K562 (cell line): Measurements from ENCODE around the gene SENP1. TPM values are rescaled to one million over a fixed set of nuclear protein-coding genes. Genes with fewer than 3 reads are reported as not detected.
A peak's percentile ranks its signal among the peaks of the same experiment; 100 is the strongest.

Experiments used
- ATF7 ChIP-seq: fragments of 450-650 bp; IDR thresholded peaks from 2 replicates; pipeline ENCODE4 v1.7.1; 2014; ENCODE audit warnings: mild to moderate bottlenecking, moderate library complexity
- HLTF ChIP-seq: fragments of 450-650 bp; IDR thresholded peaks from 2 replicates; pipeline ENCODE4 v1.6.1; 2016
- HOXB6 ChIP-seq: fragments of 250-450 bp; sonication (Bioruptor Pico); IDR thresholded peaks from 2 replicates; pipeline ENCODE4 v1.5.1; 2022; ENCODE audit warnings: mild to moderate bottlenecking, borderline replicate concordance
- JUND ChIP-seq, 2 experiments: IDR thresholded peaks; 2 replicates in 1 of 2; 3 replicates in 1 of 2; pipeline ENCODE4 v1.6.1; 2011; ENCODE audit warnings: borderline replicate concordance in 2 of 2, low read depth in 2 of 2, low read length in 2 of 2, improper control_type of control experiment in 1 of 2, missing biosample characterization in 1 of 2, missing genetic modification characterization in 1 of 2, missing genetic modification reagents in 1 of 2
- MXI1 ChIP-seq: IDR thresholded peaks from 2 replicates; pipeline ENCODE4 v1.6.1; 2011; ENCODE audit warnings: low read depth, mild to moderate bottlenecking, improper control_type of control experiment, low read length
- PHF8 ChIP-seq: fragments of 200-600 bp; sonication (generic); IDR thresholded peaks from 2 replicates; pipeline ENCODE4 v1.6.1; 2012; ENCODE audit warnings: mixed run types, mild to moderate bottlenecking, inconsistent platforms, low read length, moderate library complexity, borderline replicate concordance
- POLR2B ChIP-seq: fragments of 450-650 bp; IDR thresholded peaks from 2 replicates; pipeline ENCODE4 v1.6.1; 2018; ENCODE audit warnings: low read depth; ENCODE audit not compliant: partially characterized antibody
- PTTG1 ChIP-seq: fragments of 450-650 bp; IDR thresholded peaks from 2 replicates; pipeline ENCODE4 v1.6.1; 2016; ENCODE audit warnings: low read depth, mild to moderate bottlenecking, missing genetic modification characterization, missing compliant biosample characterization
- RAD51 ChIP-seq: fragments of 450-650 bp; IDR thresholded peaks from 2 replicates; pipeline ENCODE4 v1.7.1; 2016; ENCODE audit warnings: low read depth, mild to moderate bottlenecking, borderline replicate concordance
- SIN3B ChIP-seq: fragments of 450-650 bp; IDR thresholded peaks from 2 replicates; pipeline ENCODE4 v1.6.1; 2017; ENCODE audit warnings: low read depth, mild to moderate bottlenecking, moderate library complexity
- SMAD1 ChIP-seq: fragments of 150-350 bp; IDR thresholded peaks from 2 replicates; pipeline ENCODE4 v1.6.1; 2014; ENCODE audit warnings: low read length, low read depth; ENCODE audit not compliant: partially characterized antibody
- TFAM ChIP-seq: fragments of 250-450 bp; sonication (Bioruptor Pico); conservative IDR thresholded peaks from 2 replicates; pipeline ENCODE4 v1.5.0; 2021; ENCODE audit warnings: mild to moderate bottlenecking, moderate library complexity
- XRCC5 ChIP-seq: fragments of 200-400 bp; formaldehyde crosslinking; IDR thresholded peaks from 2 replicates; pipeline ENCODE4 v1.6.1; 2017; ENCODE audit warnings: low read depth, mild to moderate bottlenecking, low read length
- ZBTB5 ChIP-seq: fragments of 450-650 bp; IDR thresholded peaks from 2 replicates; pipeline ENCODE4 v1.6.1; 2017; ENCODE audit warnings: antibody characterized with exemption
- ZNF121 ChIP-seq: sonication (generic); formaldehyde crosslinking; conservative IDR thresholded peaks from 2 replicates; pipeline ENCODE4 v1.8.0; 2022; ENCODE audit warnings: missing genetic modification reagents
- ZNF184 ChIP-seq: sonication (generic); formaldehyde crosslinking; IDR thresholded peaks from 2 replicates; pipeline ENCODE4 v1.5.0; 2020; ENCODE audit warnings: missing genetic modification reagents
- ZNF695 ChIP-seq: fragments of 450-650 bp; formaldehyde crosslinking; IDR thresholded peaks from 2 replicates; pipeline ENCODE4 v1.4.0; 2020; ENCODE audit warnings: mild to moderate bottlenecking, moderate library complexity
- polyA plus RNA-seq, 8 experiments: library from polyadenylated mRNA; depleted of rRNA in 4 of 8; stranded (reverse) in 5 of 8; unstranded in 3 of 8; fragments of >200 nt; fragmentation: Nextera tagmentation in 2 of 8; fragmentation: Illumina TruSeq in 1 of 8; extraction: Ambion mirVana in 2 of 8; extraction: Trizol in 1 of 8; gene quantifications; 2 replicates each; pipeline versions ENCODE4 v1.2.1 to v1.2.3, GENCODE V29; 2011 to 2014; ENCODE audit warnings: inconsistent platforms in 1 of 8, missing spikeins in 1 of 8
- total RNA-seq, 7 experiments: library from RNA; depleted of rRNA in 6 of 7; stranded (reverse); fragments of >200 nt in 6 of 7; fragmentation: Illumina TruSeq in 2 of 7; extraction: Trizol in 2 of 7; gene quantifications; 2 replicates each; pipeline versions ENCODE4 v1.2.1 to v1.2.3, GENCODE V29; 2011 to 2021; ENCODE audit warnings: low replicate concordance in 1 of 7
- TF ChIP-seq, protein P1 (sequence below): fragments of 450-650 bp; conservative IDR thresholded peaks from 2 replicates; pipeline ENCODE4 v1.6.1; 2016; ENCODE audit warnings: missing genetic modification characterization, low read depth, mild to moderate bottlenecking, control low read depth, missing compliant biosample characterization
- TF ChIP-seq, protein P2 (sequence below), 2 experiments: fragments of 150-350 bp in 1 of 2; IDR thresholded peaks; 2 replicates each; pipeline ENCODE4 v1.6.1; 2012 to 2016; ENCODE audit warnings: low read depth in 2 of 2, low read length in 2 of 2, mild to moderate bottlenecking in 1 of 2, moderate library complexity in 1 of 2

The SENP1 gene
- total and polyA plus RNA-seq, 9 of the 15 experiments (the other 6 are each of a cell fraction or from before 2014, with no cell fraction given): 15.5 to 59.0 (median 36.3) TPM

- no peak for TF ChIP-seq ZBTB5
- TF ChIP-seq HLTF: peak; percentile 88
- TF ChIP-seq MXI1: 0 out of 2 replicates have a peak, but pooled peaks have one; percentile 41
- TF ChIP-seq XRCC5: 0 out of 2 replicates have a peak, but pooled peaks have one; percentile 66
- TF ChIP-seq, protein P1, sequence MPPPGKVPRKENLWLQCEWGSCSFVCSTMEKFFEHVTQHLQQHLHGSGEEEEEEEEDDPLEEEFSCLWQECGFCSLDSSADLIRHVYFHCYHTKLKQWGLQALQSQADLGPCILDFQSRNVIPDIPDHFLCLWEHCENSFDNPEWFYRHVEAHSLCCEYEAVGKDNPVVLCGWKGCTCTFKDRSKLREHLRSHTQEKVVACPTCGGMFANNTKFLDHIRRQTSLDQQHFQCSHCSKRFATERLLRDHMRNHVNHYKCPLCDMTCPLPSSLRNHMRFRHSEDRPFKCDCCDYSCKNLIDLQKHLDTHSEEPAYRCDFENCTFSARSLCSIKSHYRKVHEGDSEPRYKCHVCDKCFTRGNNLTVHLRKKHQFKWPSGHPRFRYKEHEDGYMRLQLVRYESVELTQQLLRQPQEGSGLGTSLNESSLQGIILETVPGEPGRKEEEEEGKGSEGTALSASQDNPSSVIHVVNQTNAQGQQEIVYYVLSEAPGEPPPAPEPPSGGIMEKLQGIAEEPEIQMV (tag): no peak
- TF ChIP-seq JUND (IDR thresholded peaks at IDR 0.05; ENCODE audit: borderline replicate concordance, low read depth, low read length): peak; percentile 6; the same call in 1 of the 2 replicates
- TF ChIP-seq JUND (tag; IDR thresholded peaks at IDR 0.05; ENCODE audit: borderline replicate concordance, low read depth, low read length): peak; percentile 37; the same call in 2 of the 3 replicates
- TF ChIP-seq ATF7: peak; percentile 78; the same call in 1 of the 2 replicates
- peak; percentile 97 for TF ChIP-seq SIN3B
- TF ChIP-seq TFAM (CRISPR knock-in tag): no peak
- TF ChIP-seq SMAD1: no peak
- TF ChIP-seq ZNF121 (CRISPR knock-in tag): no peak
- TF ChIP-seq RAD51: no peak
- TF ChIP-seq ZNF184 (CRISPR knock-in tag): no peak
- peak; percentile 80 for TF ChIP-seq PHF8
- TF ChIP-seq ZNF695 (CRISPR knock-in tag): no peak
- no peak for TF ChIP-seq PTTG1 (tag)
- TF ChIP-seq HOXB6: no peak
- TF ChIP-seq, protein P2, sequence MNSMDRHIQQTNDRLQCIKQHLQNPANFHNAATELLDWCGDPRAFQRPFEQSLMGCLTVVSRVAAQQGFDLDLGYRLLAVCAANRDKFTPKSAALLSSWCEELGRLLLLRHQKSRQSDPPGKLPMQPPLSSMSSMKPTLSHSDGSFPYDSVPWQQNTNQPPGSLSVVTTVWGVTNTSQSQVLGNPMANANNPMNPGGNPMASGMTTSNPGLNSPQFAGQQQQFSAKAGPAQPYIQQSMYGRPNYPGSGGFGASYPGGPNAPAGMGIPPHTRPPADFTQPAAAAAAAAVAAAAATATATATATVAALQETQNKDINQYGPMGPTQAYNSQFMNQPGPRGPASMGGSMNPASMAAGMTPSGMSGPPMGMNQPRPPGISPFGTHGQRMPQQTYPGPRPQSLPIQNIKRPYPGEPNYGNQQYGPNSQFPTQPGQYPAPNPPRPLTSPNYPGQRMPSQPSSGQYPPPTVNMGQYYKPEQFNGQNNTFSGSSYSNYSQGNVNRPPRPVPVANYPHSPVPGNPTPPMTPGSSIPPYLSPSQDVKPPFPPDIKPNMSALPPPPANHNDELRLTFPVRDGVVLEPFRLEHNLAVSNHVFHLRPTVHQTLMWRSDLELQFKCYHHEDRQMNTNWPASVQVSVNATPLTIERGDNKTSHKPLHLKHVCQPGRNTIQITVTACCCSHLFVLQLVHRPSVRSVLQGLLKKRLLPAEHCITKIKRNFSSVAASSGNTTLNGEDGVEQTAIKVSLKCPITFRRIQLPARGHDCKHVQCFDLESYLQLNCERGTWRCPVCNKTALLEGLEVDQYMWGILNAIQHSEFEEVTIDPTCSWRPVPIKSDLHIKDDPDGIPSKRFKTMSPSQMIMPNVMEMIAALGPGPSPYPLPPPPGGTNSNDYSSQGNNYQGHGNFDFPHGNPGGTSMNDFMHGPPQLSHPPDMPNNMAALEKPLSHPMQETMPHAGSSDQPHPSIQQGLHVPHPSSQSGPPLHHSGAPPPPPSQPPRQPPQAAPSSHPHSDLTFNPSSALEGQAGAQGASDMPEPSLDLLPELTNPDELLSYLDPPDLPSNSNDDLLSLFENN (IDR thresholded peaks at IDR 0.05; ENCODE audit: low read depth in 2 of 2, low read length in 2 of 2): no peak
- TF ChIP-seq POLR2B: peak; percentile 61
Observed at GRCh38 chr12:48105867-48106680, at the start of gene SENP1 (continued).
